ENCODE data around the gene PLA2G2D.

PLA2G2D gene

DNA sequence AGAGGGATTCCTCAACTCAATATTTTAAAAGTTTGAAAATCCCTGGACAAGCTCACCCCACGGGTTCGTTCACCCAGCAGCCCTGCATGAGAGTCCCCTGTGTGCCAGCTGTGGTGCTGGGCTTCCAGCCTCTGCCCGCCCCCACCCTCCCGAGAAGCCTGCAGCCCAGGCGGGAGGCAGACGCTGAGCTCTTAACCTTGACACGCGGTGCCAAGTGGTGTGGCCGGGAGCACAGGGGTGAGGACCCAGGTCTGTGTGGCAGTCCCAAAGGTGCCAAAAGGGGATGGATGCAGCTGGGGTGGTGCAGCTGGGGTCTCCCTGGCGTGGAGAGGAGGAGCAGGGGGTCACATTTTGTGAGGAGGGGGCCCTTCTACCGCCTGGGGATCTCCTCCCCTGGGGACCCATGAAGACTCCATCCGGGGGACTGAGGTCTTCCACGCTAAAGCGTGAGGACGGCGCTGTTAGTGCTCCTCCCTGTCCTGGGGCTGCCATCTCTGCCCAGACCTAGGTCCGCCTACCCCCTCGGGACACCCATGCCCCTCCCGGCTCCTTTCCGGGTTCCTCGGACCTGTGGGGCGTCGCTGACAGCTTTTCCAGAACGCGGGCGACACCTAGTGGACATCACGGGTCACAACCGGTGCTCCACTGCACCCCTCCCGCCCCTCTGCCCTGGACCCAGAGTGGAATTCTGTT, 32.7 kb upstream of the PLA2G2D start:
- Histone ChIP-seq H3K27me3 (ENCODE audit: insufficient read depth, low read length) (no peaks in the 10 kb centered on the region), H3K36me3 (ENCODE audit: insufficient read depth, low read length) (no peaks in the 10 kb centered on the region), H3K27ac (ENCODE audit: low read depth, low read length) (no peak overlapping the region), H3K9ac (ENCODE audit: low read depth, low read length) (no peak overlapping the region), H3K9me3 (ENCODE audit: insufficient read depth, low read depth, low read length) (no peaks in the 10 kb centered on the region), H3K4me3 (ENCODE audit: low read length) (peak overlapping the region; percentile 40), H3K4me1 (ENCODE audit: insufficient read depth, low read length) (peaks cover 4% of the 10 kb centered on the region; the same call in 1 of the 2 replicates)
- 29% methylated on average over 29 of the region's 29 CpGs for WGBS

DNA sequence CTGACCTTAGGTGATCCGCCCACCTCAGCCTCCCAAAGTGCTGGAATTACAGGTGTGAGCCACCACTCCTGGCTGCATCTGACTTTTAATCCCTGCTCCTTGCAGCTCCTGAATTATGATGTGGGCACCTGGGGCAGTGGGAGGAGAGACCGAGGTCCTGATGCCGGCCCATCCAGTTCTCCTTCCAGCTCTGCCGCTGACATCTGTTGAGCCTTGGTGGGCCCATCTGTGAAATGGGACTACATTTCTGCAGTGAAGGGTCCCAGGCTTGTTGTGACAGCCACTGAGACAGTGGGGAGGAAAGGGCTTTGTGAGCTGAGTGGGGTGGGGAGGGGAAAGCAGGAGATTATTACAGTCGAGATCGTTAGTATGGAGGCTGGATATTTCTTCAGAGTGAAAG, 31.6 kb upstream of the PLA2G2D start:
- Histone ChIP-seq H3K4me3 (ENCODE audit: low read length) (no peak overlapping the region), H3K4me1 (ENCODE audit: insufficient read depth, low read length) (peaks cover 4% of the 10 kb centered on the region; the same call in 1 of the 2 replicates), H3K27me3 (ENCODE audit: insufficient read depth, low read length) (no peaks in the 10 kb centered on the region), H3K9me3 (ENCODE audit: insufficient read depth, low read depth, low read length) (no peaks in the 10 kb centered on the region), H3K27ac (ENCODE audit: low read depth, low read length) (no peak overlapping the region), H3K9ac (ENCODE audit: low read depth, low read length) (no peak overlapping the region), H3K36me3 (ENCODE audit: insufficient read depth, low read length) (no peaks in the 10 kb centered on the region)
- 94% methylated on average over 6 of the region's 6 CpGs for WGBS

DNA sequence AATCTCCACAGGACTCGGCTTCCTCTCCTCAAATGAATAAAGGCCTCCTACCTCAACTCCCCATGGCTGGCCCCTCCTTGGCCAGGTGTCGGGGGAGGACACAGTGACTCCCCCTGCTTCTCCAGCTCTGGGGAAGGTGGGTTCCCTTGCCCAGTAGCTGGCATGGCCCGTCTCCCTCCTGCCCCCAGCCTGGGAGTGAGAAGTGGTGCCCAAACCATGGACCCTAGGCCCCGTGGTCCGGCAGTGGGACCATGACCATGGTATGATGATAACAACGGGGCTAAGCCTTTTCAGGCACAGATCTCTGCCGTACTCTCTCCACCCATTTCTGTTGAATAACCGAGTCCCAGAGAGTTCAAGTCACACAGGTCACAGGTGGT, 31.0 kb upstream of the PLA2G2D start:
- Histone ChIP-seq H3K9me3 (ENCODE audit: insufficient read depth, low read depth, low read length) (no peaks in the 10 kb centered on the region), H3K9ac (ENCODE audit: low read depth, low read length) (no peak overlapping the region), H3K27me3 (ENCODE audit: insufficient read depth, low read length) (no peaks in the 10 kb centered on the region), H3K4me3 (ENCODE audit: low read length) (no peak overlapping the region), H3K27ac (ENCODE audit: low read depth, low read length) (no peak overlapping the region), H3K4me1 (ENCODE audit: insufficient read depth, low read length) (peaks cover 4% of the 10 kb centered on the region; the same call in 1 of the 2 replicates), H3K36me3 (ENCODE audit: insufficient read depth, low read length) (no peaks in the 10 kb centered on the region)
- 91% methylated on average over 8 of the region's 8 CpGs for WGBS

DNA sequence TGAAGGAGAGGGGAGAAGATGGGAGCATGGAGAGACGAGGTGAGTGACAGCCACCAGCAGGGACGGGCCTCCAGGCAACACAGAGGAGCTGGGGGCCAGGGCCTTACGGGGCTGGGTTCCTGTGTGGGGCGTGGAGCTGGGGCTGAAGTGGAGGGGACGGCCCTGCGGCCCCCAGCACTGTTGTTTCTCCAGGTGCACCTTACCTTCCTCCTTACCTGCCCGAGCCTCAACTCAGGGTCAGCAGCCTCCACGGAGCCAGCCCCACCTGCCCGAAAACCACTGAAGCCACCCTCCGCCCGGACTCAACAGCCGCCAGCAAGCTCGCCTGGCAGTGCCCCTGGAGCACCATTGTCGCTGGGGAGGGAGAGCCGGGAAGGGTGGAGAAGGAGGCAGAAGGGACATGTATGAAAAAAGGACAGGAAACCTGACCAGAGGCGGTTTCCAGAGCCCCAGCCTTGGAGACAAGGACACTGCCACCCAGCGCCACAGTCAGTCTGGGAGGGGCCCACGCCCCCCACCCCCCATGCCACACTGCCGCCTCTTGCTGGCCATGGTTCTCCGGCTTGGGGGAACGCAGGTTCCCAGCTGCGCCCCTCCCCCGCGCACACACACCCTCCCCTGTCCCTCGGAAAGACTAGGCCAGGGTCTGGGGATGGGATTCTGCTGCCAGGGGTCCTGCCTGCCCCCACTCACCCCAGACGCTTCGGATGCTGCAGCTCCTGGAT, 30.4 kb upstream of the PLA2G2D start:
- WGBS: 85% methylated on average over 27 of the region's 27 CpGs
- H3K4me1 ChIP-seq (ENCODE audit: insufficient read depth, low read length): peaks cover 4% of the 10 kb centered on the region; the same call in 1 of the 2 replicates
- no peak overlapping the region for H3K9ac ChIP-seq (ENCODE audit: low read depth, low read length)
- H3K4me3 ChIP-seq (ENCODE audit: low read length): no peak overlapping the region
- H3K9me3 ChIP-seq (ENCODE audit: insufficient read depth, low read depth, low read length): no peaks in the 10 kb centered on the region
- no peaks in the 10 kb centered on the region for H3K27me3 ChIP-seq (ENCODE audit: insufficient read depth, low read length)
- no peaks in the 10 kb centered on the region for H3K36me3 ChIP-seq (ENCODE audit: insufficient read depth, low read length)
- H3K27ac ChIP-seq (ENCODE audit: low read depth, low read length): no peak overlapping the region

DNA sequence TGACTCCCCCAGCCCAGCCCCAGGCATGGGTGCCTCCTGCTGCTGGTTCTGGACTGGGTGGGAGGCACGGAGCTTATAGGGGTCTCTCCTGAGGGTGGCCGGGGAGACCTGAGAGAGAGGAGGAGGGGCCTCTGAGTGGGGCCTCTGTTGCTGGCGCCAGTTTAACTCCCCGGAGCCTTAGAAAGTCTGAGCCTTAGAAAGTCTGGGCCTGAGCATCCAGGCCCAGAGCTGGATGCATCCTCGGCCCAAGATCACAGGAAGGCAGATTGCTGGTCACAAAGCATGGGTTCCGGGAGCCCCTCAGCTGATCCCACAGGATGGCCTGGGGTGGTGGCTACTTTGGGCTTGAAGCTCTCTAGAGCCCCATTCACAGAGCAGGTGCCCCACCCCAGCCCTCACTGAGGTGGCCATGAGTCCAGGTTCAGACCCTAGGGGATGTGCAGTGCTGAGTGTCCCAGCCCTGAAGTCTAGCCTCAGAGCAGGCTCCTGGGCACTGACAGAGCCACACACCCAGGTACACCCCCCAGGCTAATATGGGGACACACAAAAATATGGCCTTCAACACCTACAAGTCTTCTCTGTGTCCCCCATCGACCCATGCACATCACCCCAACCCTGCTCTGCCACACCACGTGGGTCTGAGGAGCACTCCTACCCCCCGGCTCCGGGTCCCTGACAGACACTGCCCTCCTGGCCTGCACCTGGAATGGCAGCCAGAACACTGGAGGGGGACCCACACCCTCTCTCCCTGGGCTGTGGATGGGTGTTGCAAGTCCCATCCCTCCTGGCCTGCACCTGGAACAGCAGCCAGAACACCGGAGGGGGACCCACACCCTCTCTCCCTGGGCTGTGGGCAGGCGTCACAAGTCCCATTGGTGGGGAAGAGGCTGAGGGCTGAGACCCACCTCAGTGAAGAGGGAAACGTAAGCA, 29.5 kb upstream of the PLA2G2D start:
- no peaks in the 10 kb centered on the region for H3K36me3 ChIP-seq (ENCODE audit: insufficient read depth, low read length)
- no peaks in the 10 kb centered on the region for H3K9me3 ChIP-seq (ENCODE audit: insufficient read depth, low read depth, low read length)
- no peaks in the 10 kb centered on the region for H3K27me3 ChIP-seq (ENCODE audit: insufficient read depth, low read length)
- H3K4me1 ChIP-seq (ENCODE audit: insufficient read depth, low read length): peaks cover 4% of the 10 kb centered on the region; the same call in 1 of the 2 replicates
- H3K9ac ChIP-seq (ENCODE audit: low read depth, low read length): no peak overlapping the region
- 92% methylated on average over 13 of the region's 13 CpGs for WGBS
- no peak overlapping the region for H3K4me3 ChIP-seq (ENCODE audit: low read length)
- no peak overlapping the region for H3K27ac ChIP-seq (ENCODE audit: low read depth, low read length)

DNA sequence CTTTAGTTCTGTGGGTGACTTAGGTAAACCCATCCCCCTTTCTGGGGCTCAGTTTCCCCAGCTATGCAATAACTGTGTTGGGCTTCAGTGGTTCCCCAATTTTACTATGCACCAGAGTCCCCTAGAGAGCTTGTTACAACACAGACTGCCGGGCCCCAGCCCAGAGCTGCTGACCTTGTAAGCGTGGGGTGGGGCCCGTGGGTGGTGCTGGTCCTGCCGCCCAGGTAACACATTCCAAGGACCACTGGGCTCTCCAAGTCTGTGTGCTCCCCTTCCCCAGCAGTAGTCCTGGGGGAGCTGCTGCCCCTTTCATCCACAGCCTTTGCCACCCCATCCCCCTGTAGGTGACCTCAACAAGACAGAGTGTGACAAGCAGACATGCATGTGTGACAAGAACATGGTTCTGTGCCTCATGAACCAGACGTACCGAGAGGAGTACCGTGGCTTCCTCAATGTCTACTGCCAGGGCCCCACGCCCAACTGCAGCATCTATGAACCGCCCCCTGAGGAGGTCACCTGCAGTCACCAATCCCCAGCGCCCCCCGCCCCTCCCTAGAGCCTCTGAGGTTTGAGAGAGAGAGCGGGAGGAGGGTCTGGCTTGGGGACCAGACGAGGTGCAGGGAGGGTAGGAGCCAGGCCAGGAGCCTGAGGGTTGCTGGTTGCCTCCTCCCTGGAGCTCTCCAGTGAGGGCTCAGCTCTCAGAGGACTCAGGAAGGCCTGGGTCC, 28.7 kb upstream of the PLA2G2D start:
- Histone ChIP-seq H3K9me3 (ENCODE audit: insufficient read depth, low read depth, low read length) (no peaks in the 10 kb centered on the region), H3K4me1 (ENCODE audit: insufficient read depth, low read length) (peaks cover 4% of the 10 kb centered on the region; the same call in 1 of the 2 replicates), H3K4me3 (ENCODE audit: low read length) (no peak overlapping the region), H3K36me3 (ENCODE audit: insufficient read depth, low read length) (no peaks in the 10 kb centered on the region), H3K27ac (ENCODE audit: low read depth, low read length) (no peak overlapping the region), H3K9ac (ENCODE audit: low read depth, low read length) (no peak overlapping the region), H3K27me3 (ENCODE audit: insufficient read depth, low read length) (no peaks in the 10 kb centered on the region)
- WGBS: 92% methylated on average over 13 of the region's 13 CpGs

DNA sequence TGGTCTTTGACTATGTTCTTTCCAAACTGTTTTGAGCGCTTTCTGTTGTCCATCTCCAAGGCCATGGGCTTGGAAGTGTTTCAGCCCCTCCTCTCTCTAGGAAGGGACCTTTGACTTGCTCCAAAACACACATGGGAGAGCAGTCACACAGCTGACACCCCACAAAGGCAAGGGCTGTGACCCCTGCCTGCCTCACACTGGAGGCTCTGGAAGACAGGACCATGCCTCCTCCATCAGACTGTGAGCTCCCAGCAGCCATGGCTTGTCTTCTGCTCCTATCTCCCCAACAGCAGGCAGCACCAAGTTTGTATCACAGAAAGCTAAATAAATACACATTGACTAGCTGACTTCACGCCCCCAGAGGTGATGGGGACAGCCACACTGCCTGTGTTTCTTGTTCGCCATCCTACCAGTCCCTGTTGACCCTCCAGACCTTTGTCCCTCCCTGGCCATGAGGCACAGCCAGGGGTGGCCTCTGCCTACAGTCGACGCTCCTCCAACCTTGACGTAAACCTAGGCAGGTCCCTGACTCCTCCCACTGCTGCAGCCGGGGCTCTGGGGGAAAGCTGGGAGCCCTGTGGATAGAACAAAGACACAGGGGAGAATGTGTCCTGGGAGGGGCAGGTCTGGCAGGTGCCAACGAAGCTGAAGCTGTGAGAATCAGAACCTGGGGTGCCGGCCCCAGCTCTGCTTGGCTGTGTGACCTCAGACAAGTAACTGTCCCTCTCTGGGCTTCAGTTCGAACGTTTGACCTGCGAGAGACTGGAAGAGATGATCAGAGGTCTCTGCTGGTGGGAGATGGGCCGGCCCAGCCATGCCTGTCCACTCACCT, 24.6 kb upstream of the PLA2G2D start:
- Histone ChIP-seq H3K27me3 (ENCODE audit: insufficient read depth, low read length) (no peaks in the 10 kb centered on the region), H3K4me1 (ENCODE audit: insufficient read depth, low read length) (no peaks in the 10 kb centered on the region), H3K27ac (ENCODE audit: low read depth, low read length) (no peak overlapping the region), H3K36me3 (ENCODE audit: insufficient read depth, low read length) (no peaks in the 10 kb centered on the region), H3K9me3 (ENCODE audit: insufficient read depth, low read depth, low read length) (no peaks in the 10 kb centered on the region), H3K4me3 (ENCODE audit: low read length) (no peak overlapping the region), H3K9ac (ENCODE audit: low read depth, low read length) (no peak overlapping the region)
- 81% methylated on average over 13 of the region's 13 CpGs for WGBS

DNA sequence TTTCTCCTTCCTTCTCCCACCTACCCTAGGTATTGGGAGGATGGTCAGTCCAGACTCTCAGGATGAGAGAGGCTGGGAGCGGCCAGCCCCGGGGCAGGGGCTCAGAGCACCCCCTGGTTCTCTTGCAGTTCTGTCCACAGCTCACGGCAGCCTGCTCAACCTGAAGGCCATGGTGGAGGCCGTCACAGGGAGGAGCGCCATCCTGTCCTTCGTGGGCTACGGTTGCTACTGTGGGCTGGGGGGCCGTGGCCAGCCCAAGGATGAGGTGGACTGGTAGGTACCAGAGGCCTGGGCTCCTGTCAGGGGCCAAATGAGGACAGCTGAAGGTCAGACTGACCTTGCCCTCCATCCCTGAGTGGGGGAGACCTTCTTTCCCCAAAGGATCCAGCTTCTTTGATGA, 24.0 kb upstream of the PLA2G2D start:
- Histone ChIP-seq H3K27ac (ENCODE audit: low read depth, low read length) (no peak overlapping the region), H3K4me1 (ENCODE audit: insufficient read depth, low read length) (no peaks in the 10 kb centered on the region), H3K4me3 (ENCODE audit: low read length) (no peak overlapping the region), H3K9me3 (ENCODE audit: insufficient read depth, low read depth, low read length) (no peaks in the 10 kb centered on the region), H3K27me3 (ENCODE audit: insufficient read depth, low read length) (no peaks in the 10 kb centered on the region), H3K9ac (ENCODE audit: low read depth, low read length) (no peak overlapping the region), H3K36me3 (ENCODE audit: insufficient read depth, low read length) (no peaks in the 10 kb centered on the region)
- 94% methylated on average over 8 of the region's 8 CpGs for WGBS

DNA sequence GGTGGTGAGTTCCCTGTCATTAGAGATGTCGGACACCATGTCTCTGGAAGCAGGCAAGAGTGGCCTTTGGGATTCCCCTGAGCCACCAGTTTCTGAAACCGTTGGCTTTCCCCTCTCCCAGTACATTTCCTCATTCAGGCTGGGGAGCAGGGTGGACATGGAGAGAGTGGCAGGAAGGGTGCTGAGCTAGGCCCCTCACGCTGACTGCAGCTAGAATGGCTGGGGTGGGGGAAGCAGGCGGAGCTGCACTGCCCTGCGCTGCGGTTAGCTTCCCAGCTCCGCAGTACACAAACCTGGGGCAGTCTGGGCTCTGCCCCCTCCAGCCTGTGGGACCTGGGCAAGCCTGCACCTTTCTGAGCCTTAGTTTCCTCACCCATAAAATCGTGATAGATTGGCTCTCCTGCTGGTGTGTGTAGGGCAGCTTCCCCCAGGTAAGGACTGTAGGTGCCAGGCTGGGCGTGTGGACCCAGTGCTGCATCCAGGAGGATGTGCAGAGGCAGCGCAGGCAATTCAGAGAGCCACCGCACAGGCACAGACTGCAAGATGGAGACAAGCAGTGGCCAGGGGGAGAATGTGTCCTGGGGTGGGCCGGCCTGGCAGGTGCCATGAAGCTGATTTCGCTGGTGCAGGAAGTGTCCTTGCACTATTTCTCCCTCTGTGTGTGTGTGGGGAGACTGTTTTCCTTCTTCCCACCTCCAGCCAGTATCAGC, 22.8 kb upstream of the PLA2G2D start:
- Histone ChIP-seq H3K27me3 (ENCODE audit: insufficient read depth, low read length) (no peaks in the 10 kb centered on the region), H3K27ac (ENCODE audit: low read depth, low read length) (no peak overlapping the region), H3K4me1 (ENCODE audit: insufficient read depth, low read length) (no peaks in the 10 kb centered on the region), H3K4me3 (ENCODE audit: low read length) (no peak overlapping the region), H3K9me3 (ENCODE audit: insufficient read depth, low read depth, low read length) (no peaks in the 10 kb centered on the region), H3K9ac (ENCODE audit: low read depth, low read length) (no peak overlapping the region), H3K36me3 (ENCODE audit: insufficient read depth, low read length) (no peaks in the 10 kb centered on the region)
- 86% methylated on average over 13 of the region's 13 CpGs for WGBS

DNA sequence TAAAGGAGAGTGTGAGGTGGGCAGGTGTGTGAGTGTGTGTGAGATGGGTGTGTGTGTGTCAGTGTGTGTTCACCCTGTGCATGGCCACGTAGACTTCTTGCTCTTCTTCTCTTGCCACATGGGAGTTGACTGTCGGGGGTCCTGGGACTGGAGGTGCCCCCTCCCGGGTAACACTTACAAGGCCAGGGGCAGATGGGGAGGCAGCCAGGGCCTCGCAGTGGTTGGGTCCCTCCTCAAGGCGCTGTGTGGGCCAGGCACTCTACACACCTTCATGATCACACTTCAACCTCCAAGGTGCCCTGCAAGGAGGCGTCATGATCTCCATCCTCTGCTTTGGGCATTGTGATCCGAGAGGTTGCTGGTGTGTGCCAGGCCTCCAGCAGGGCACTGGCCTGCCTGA, 22.1 kb upstream of the PLA2G2D start:
- H3K9me3 ChIP-seq (ENCODE audit: insufficient read depth, low read depth, low read length): no peaks in the 10 kb centered on the region
- no peak overlapping the region for H3K4me3 ChIP-seq (ENCODE audit: low read length)
- H3K4me1 ChIP-seq (ENCODE audit: insufficient read depth, low read length): no peaks in the 10 kb centered on the region
- 90% methylated on average over 7 of the region's 7 CpGs for WGBS
- no peaks in the 10 kb centered on the region for H3K27me3 ChIP-seq (ENCODE audit: insufficient read depth, low read length)
- no peaks in the 10 kb centered on the region for H3K36me3 ChIP-seq (ENCODE audit: insufficient read depth, low read length)
- H3K9ac ChIP-seq (ENCODE audit: low read depth, low read length): no peak overlapping the region
- H3K27ac ChIP-seq (ENCODE audit: low read depth, low read length): no peak overlapping the region
